NOMO-1 treated with dmso at 0.1 percent for 144 hours (cell line): ENCODE measurements around the gene TMEM220.
"Not testable (repeated sequence)": the region's sequence is repeated elsewhere in the genome, so short reads cannot be mapped to it uniquely, and the experiment has no call there.

Experiments used
- DNase-seq: peaks from one replicate; lab custom pipeline; 2025; ENCODE audit not compliant: unreplicated experiment; lab: John Stamatoyannopoulos, UW

TMEM220 gene

GRCh38 chr17:10754861-10755591 is 25.2 kb upstream of the TMEM220 start:
- no peak for DNase-seq

GRCh38 chr17:10754109-10754508 is 24.3 kb upstream of the TMEM220 start:
- DNase-seq: no peak

GRCh38 chr17:10752696-10753095 is 22.9 kb upstream of the TMEM220 start:
- no peak for DNase-seq

GRCh38 chr17:10751563-10751962 is 21.7 kb upstream of the TMEM220 start:
- no peak for DNase-seq

- DNase-seq: no peak
These were observed 20.4 kb upstream of the TMEM220 start for GRCh38 chr17:10750210-10750609.

GRCh38 chr17:10748531-10749181 is 18.8 kb upstream of the TMEM220 start:
- DNase-seq: no peak

- no peak for DNase-seq
These were observed 15.4 kb upstream of the TMEM220 start for GRCh38 chr17:10745231-10745630.

GRCh38 chr17:10744501-10745000 is 14.7 kb upstream of the TMEM220 start:
- DNase-seq: no peak

- no peak for DNase-seq
These were observed 13.6 kb upstream of the TMEM220 start for GRCh38 chr17:10743316-10744009.

GRCh38 chr17:10742431-10742830 is 12.6 kb upstream of the TMEM220 start:
- DNase-seq: no peak

- no peak for DNase-seq
These were observed 11.8 kb upstream of the TMEM220 start for GRCh38 chr17:10741416-10742135.

GRCh38 chr17:10739386-10739785 is 9.6 kb upstream of the TMEM220 start:
- no peak for DNase-seq

GRCh38 chr17:10738521-10739258 is 8.9 kb upstream of the TMEM220 start:
- DNase-seq: no peak

- DNase-seq: no peak
These were observed 7.9 kb upstream of the TMEM220 start for GRCh38 chr17:10737736-10738135.

GRCh38 chr17:10737168-10737622 is 7.4 kb upstream of the TMEM220 start:
- DNase-seq: peak; percentile 15

- DNase-seq: no peak
These were observed 6.0 kb upstream of the TMEM220 start for GRCh38 chr17:10735821-10736220.

GRCh38 chr17:10735251-10735650 is 5.4 kb upstream of the TMEM220 start:
- DNase-seq: no peak

GRCh38 chr17:10733666-10734065 is 3.8 kb upstream of the TMEM220 start:
- no peak for DNase-seq

GRCh38 chr17:10732121-10732520 is 2.3 kb upstream of the TMEM220 start:
- DNase-seq: not testable (repeated sequence)

- DNase-seq: no peak
These were observed 1.6 kb upstream of the TMEM220 start for GRCh38 chr17:10731408-10731879.
